GM12892 (cell line): ENCODE results near the gene SLC38A9.

Source experiments
- POLR2A ChIP-seq: IDR thresholded peaks from 2 replicates; pipeline ENCODE4 v1.6.1; 2011; ENCODE audit warnings: low read depth, low read length, control low read depth
- POLR2AphosphoS5 ChIP-seq: IDR thresholded peaks from 2 replicates; pipeline ENCODE4 v1.6.1; 2011; ENCODE audit warnings: low read depth, low read length, control low read depth
- TAF1 ChIP-seq: IDR thresholded peaks from 2 replicates; pipeline ENCODE4 v1.6.1; 2011; ENCODE audit warnings: low read depth, mild to moderate bottlenecking, control low read depth, low read length, borderline replicate concordance

DNA sequence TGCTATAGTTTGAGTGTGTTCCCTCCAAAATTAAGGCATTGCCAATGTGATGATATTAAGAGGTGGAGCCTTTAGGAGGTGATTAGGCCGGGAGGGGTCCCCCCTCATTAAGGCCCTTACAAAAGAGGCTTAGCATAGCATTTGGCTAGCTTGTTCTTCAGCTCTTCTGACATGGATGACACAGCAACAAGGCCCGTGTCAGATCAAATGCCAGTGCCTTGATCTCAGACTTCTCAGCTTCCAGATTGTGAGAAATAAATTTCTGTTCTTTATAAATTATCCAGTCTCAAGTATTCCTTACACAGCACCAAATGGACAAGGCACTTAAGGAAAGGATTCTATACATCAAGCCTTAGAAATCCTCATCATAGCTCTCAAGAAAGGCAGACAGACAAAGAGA, 31.8 kb downstream of the SLC38A9 start:
- TF ChIP-seq TAF1 (no peak), POLR2A (no peak), POLR2AphosphoS5 (no peak)
